ENCODE results near the gene MPHOSPH9. TPM values are rescaled to one million over a fixed set of nuclear protein-coding genes. Genes with fewer than 3 reads are reported as not detected.

Gene MPHOSPH9
- total RNA-seq, 6 experiments from 2014 or later, result 20.7 to 28.6 (median 24.4) TPM

DNA sequence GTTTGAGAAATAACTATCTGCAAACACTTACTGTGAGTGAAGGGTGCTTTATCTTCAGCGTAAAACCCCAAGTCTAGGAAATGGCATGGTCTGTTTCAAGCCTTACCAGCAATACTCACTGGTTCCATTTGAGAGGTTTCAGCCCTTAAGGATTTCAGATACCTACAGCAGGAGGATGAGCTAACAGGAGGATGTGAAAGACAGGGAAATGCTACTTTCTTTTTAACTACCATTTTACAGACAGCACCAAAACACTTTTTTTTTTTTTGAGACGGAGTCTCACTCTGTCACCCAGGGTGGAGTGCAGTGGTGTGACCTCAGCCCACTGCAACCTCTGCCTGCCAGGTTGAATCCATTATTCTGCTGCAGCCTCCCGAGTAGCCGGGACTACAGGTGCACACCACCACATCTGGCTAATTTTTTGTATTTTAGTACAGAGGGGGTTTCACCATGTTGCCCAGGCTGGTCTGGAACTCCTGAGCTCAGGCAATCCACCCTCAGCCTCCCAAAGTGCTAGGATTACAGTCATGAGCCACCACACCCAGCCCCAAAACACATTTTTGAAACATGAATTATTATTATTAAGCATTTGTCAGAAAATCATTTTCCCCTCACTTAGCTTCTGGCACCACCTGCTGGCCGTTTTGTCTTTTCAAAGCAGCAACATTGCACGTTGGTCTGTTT, 4.8 kb upstream of the MPHOSPH9 start:
- H3K4me1 Mint-ChIP-seq (ENCODE audit: low read depth), result peaks cover 29% of the 10 kb centered on the region
- H3K9me3 Mint-ChIP-seq, result no peaks in the 10 kb centered on the region
- peak overlapping the region; percentile 29; the same call in 1 of the 2 replicates for H3K27ac Mint-ChIP-seq
- H3K27me3 Mint-ChIP-seq (ENCODE audit: insufficient read depth), result peaks cover 6% of the 10 kb centered on the region; the same call in 1 of the 2 replicates
- H3K4me3 Mint-ChIP-seq, result no peak overlapping the region
- TF ChIP-seq, protein P1, sequence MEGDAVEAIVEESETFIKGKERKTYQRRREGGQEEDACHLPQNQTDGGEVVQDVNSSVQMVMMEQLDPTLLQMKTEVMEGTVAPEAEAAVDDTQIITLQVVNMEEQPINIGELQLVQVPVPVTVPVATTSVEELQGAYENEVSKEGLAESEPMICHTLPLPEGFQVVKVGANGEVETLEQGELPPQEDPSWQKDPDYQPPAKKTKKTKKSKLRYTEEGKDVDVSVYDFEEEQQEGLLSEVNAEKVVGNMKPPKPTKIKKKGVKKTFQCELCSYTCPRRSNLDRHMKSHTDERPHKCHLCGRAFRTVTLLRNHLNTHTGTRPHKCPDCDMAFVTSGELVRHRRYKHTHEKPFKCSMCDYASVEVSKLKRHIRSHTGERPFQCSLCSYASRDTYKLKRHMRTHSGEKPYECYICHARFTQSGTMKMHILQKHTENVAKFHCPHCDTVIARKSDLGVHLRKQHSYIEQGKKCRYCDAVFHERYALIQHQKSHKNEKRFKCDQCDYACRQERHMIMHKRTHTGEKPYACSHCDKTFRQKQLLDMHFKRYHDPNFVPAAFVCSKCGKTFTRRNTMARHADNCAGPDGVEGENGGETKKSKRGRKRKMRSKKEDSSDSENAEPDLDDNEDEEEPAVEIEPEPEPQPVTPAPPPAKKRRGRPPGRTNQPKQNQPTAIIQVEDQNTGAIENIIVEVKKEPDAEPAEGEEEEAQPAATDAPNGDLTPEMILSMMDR (IDR thresholded peaks at IDR 0.05), result peak; percentile 93
- H3K36me3 Mint-ChIP-seq (ENCODE audit: low read depth), result peaks cover 14% of the 10 kb centered on the region
- peak; percentile 53 for DNase-seq

DNA sequence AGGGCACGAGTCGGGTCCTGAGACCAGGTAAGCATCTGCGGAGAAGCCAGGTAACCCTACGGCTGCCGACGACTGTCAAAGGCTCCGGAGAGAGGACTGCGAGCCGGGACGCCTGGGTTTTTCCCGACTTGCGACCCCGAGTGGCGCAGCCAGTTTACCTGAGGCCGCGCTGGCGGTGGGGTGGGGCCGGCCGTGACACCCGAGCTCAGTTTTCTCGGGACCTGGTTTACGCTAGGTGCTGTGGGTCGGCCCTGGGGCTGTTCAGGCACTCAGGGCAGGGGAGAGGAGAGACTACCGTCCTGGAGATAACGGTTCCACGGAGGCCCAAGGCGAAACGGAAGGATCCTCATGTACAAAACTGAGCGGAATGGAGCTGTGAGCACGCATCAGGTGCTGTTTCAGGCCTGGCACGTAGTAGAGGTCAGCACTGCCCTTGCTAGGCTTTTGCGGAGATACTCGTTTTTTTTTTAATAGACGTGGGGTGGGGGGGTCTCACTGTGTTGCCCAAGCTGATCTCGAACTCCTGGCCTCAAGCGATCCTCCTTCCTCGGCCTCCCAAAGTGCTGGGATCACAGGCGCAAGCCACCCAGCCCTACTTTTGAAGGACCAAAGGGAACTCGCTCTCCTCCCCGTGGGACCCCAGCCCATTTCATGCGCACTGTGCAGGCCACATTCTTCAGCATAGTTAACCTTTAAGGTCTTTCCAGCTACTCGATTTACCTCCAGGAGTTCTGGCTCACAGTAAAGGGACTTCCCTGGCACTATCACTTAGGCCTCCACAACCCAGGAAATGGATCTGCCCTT, 766 bp upstream of the MPHOSPH9 start:
- no peak for DNase-seq
- Mint-ChIP-seq H3K27ac (peak overlapping the region; percentile 90), H3K9me3 (no peaks in the 10 kb centered on the region), H3K4me3 (peak overlapping the region; percentile 98), H3K36me3 (ENCODE audit: low read depth) (peaks cover 8% of the 10 kb centered on the region; the same call in 1 of the 2 replicates), H3K27me3 (ENCODE audit: insufficient read depth) (peaks cover 11% of the 10 kb centered on the region; the same call in 1 of the 2 replicates), H3K4me1 (ENCODE audit: low read depth) (peaks cover 45% of the 10 kb centered on the region)
- TF ChIP-seq, protein P1 (IDR thresholded peaks at IDR 0.05), result no peak

DNA sequence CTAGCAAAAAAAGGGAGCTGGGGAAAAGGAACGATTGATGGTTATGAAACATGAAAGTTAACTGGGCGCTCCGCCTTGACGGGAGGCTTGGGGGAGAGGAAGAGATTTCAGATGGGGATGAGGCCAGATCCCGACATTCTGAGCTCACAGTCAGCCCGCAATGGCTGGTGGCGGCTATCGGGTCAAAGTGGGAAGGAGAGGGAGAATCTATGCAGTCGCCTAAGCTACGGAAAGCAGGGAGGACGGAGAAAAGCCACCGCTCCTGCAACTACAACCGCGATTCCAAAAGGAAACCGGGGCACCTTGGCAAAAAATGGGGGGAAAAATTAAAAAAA, 502 bp downstream of the MPHOSPH9 start:
- Mint-ChIP-seq H3K27ac (peak overlapping the region; percentile 90), H3K4me3 (peak overlapping the region; percentile 98), H3K4me1 (ENCODE audit: low read depth) (peaks cover 40% of the 10 kb centered on the region), H3K36me3 (ENCODE audit: low read depth) (peaks cover 8% of the 10 kb centered on the region; the same call in 1 of the 2 replicates), H3K9me3 (no peaks in the 10 kb centered on the region), H3K27me3 (ENCODE audit: insufficient read depth) (peaks cover 11% of the 10 kb centered on the region; the same call in 1 of the 2 replicates)
- TF ChIP-seq, protein P1 (IDR thresholded peaks at IDR 0.05), result no peak
- DNase-seq, result peak; percentile 7

DNA sequence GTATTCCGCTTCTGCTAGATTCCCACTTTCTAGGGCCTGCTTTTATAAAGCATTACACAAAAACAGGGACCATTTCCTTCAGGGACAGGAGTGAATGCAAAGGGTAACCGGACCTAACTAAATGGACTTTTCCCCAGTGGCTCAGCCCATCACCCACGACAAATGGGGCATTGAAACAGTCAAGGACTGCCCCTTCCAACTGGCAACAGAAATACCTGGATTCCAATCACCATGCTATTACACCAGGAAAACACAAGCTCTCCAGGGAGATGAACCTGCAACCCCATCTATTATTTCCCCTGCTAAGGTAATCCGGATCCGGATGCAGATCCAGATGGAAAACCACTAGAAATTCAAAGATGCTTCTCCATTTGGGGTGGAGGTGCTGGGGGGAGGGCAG, 1.0 kb downstream of the MPHOSPH9 start:
- TF ChIP-seq, protein P1 (IDR thresholded peaks at IDR 0.05), result no peak
- DNase-seq, result no peak
- peaks cover 11% of the 10 kb centered on the region; the same call in 1 of the 2 replicates for H3K27me3 Mint-ChIP-seq (ENCODE audit: insufficient read depth)
- peak overlapping the region; percentile 90 for H3K27ac Mint-ChIP-seq
- peak overlapping the region; percentile 98 for H3K4me3 Mint-ChIP-seq
- H3K36me3 Mint-ChIP-seq (ENCODE audit: low read depth), result peaks cover 8% of the 10 kb centered on the region; the same call in 1 of the 2 replicates
- H3K9me3 Mint-ChIP-seq, result no peaks in the 10 kb centered on the region
- peaks cover 40% of the 10 kb centered on the region for H3K4me1 Mint-ChIP-seq (ENCODE audit: low read depth)

DNA sequence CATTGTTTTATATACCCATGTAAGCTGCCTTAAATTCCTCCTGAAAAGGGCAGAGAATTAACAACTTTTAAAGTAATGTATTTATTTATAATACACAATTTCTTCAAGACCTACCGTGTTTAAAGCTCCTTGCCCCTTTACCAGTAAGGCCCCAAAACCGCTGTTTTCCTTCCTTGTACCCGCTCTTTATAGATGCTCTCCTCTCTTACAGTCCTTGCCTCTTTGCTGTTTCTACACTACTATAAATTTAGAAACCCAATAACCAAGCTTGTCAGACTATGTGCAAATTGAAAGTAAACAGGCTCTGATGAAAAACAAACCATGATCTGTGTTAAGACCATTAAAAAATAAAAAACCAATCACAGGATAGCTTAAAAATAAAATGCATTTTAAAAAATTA, 3.9 kb downstream of the MPHOSPH9 start:
- H3K27ac Mint-ChIP-seq, result no peak overlapping the region
- H3K4me1 Mint-ChIP-seq (ENCODE audit: low read depth), result peaks cover 32% of the 10 kb centered on the region
- no peak overlapping the region for H3K4me3 Mint-ChIP-seq
- TF ChIP-seq, protein P1 (IDR thresholded peaks at IDR 0.05), result no peak
- peaks cover 4% of the 10 kb centered on the region; the same call in 1 of the 2 replicates for H3K36me3 Mint-ChIP-seq (ENCODE audit: low read depth)
- H3K27me3 Mint-ChIP-seq (ENCODE audit: insufficient read depth), result peaks cover 11% of the 10 kb centered on the region; the same call in 1 of the 2 replicates
- H3K9me3 Mint-ChIP-seq, result no peaks in the 10 kb centered on the region
- no peak for DNase-seq

All from HFFc6 (cell line).